ENCODE data around the gene IGBP1. TPM values are rescaled to one million over a fixed set of nuclear protein-coding genes. Genes with fewer than 3 reads are reported as not detected.
"Not testable (repeated sequence)": the region's sequence is repeated elsewhere in the genome, so short reads cannot be mapped to it uniquely, and the experiment has no call there.

Gene IGBP1
- total RNA-seq, 1 experiment from 2014 or later: 43.0 TPM

DNA sequence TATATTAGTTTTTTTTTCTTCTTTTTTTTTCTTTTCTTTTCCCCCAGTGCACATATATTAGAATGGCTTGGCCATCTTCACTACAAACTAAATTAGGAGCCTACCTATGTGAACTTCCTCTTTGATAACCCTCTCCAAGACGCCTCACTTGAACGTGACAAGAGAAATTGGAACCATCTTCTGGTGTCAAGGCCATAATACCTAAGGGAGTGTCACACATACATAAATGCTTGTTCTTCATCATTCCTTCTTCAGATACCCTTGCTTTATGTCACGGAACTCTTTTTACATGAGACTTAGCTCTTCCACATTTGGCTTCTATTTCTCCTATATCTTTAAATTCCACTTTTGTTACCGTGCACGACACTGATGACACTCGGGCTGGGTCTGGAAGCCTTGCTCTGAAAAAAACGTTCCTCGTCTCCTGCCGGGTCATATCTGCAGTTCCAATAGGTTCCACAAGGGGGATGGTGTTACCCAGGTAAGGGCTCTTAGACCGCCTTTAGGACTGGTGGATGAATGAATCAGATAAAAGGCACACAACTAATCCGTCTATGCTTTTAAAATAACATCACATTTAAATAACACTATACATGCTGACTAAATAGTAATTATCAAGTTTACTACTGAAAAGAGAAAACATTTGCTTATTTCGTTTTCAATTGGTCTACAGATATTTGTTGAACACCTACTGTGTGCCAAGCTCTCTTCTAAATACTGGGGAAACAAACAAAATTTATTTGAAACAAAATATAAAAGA is 63.9 kb downstream of the IGBP1 start:
- H4K20me1 ChIP-seq (ENCODE audit: low read length): no peaks in the 10 kb centered on the region
- no peaks in the 10 kb centered on the region for H3K27me3 ChIP-seq (ENCODE audit: low read length)
- DNase-seq (peak; percentile 88), ATAC-seq (peak; percentile 86)
- no peak overlapping the region for H3K27ac ChIP-seq (ENCODE audit: low read length)
- no peaks in the 10 kb centered on the region for H3K4me1 ChIP-seq (ENCODE audit: insufficient read depth, low read length)
- POLR2A ChIA-PET (ENCODE audit: unreplicated experiment): no interaction called here
- H3K4me3 ChIP-seq (ENCODE audit: low read length): 0 out of 2 replicates have a peak overlapping the region, but pooled peaks have one; percentile 3
- CTCF ChIA-PET: interaction anchor here (0.5 kb wide), 1 partner anchor 64 kb away, joined by 5 read pairs; the partner anchor contains the start of gene IGBP1
- intact Hi-C loops (cut with micrococcal nuclease): loop anchor here (1.0 to 2.0 kb wide), 2 partner anchors 28 to 66 kb away; no protein-coding TSS in a partner anchor
- no peaks in the 10 kb centered on the region for H3K79me2 ChIP-seq (ENCODE audit: low read length)
- BruUV-seq (replicated peaks): no TSS peak
- TF ChIP-seq, protein P1, sequence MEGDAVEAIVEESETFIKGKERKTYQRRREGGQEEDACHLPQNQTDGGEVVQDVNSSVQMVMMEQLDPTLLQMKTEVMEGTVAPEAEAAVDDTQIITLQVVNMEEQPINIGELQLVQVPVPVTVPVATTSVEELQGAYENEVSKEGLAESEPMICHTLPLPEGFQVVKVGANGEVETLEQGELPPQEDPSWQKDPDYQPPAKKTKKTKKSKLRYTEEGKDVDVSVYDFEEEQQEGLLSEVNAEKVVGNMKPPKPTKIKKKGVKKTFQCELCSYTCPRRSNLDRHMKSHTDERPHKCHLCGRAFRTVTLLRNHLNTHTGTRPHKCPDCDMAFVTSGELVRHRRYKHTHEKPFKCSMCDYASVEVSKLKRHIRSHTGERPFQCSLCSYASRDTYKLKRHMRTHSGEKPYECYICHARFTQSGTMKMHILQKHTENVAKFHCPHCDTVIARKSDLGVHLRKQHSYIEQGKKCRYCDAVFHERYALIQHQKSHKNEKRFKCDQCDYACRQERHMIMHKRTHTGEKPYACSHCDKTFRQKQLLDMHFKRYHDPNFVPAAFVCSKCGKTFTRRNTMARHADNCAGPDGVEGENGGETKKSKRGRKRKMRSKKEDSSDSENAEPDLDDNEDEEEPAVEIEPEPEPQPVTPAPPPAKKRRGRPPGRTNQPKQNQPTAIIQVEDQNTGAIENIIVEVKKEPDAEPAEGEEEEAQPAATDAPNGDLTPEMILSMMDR (conservative IDR thresholded peaks at IDR 0.05; ENCODE audit: low read depth, low read length): peak; percentile 82
- no peak for TF ChIP-seq EZH2 (IDR thresholded peaks at IDR 0.05; ENCODE audit: low read length, unreplicated experiment)
- no peak overlapping the region for H3K9ac ChIP-seq (ENCODE audit: low read length)
- peak overlapping the region; percentile 36 for H3K4me2 ChIP-seq (ENCODE audit: low read length)
- H3K9me2 ChIP-seq (replicated peaks; ENCODE audit: low read length): no peaks in the 10 kb centered on the region
- H2AFZ ChIP-seq (ENCODE audit: low read length): peak overlapping the region; percentile 54
- H3K9me3 ChIP-seq (ENCODE audit: low read length): no peaks in the 10 kb centered on the region
- H3K36me3 ChIP-seq (ENCODE audit: low read depth, low read length): no peaks in the 10 kb centered on the region
- H3F3A ChIP-seq (ENCODE audit: low read length, unreplicated experiment): no peaks in the 10 kb centered on the region

DNA sequence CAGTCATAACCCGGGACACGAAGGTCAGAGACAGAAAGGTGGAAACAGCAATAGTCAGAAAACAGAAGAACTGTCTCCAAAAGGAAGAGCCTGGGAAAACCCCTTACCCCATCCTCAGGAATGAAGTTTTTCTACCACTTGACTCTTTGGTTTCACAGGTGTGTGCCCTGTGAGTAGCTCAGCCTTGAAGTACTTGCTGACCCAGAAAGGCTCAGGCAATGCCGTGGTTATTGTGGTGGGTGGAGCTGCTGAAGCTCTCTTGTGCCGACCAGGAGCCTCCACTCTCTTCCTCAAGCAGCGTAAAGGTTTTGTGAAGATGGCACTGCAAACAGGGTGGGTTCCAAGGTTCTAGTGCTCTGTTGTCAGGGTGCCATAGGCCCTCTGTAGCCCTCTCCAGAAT is 68.5 kb downstream of the IGBP1 start:
- H3F3A ChIP-seq (ENCODE audit: low read length, unreplicated experiment): no peaks in the 10 kb centered on the region
- no TSS peak for BruUV-seq (replicated peaks)
- intact Hi-C loops (cut with micrococcal nuclease): no loop called here
- no peaks in the 10 kb centered on the region for H3K27me3 ChIP-seq (ENCODE audit: low read length)
- no peaks in the 10 kb centered on the region for H3K79me2 ChIP-seq (ENCODE audit: low read length)
- CTCF ChIA-PET: no interaction called here
- no peak overlapping the region for H2AFZ ChIP-seq (ENCODE audit: low read length)
- H3K27ac ChIP-seq (ENCODE audit: low read length): no peak overlapping the region
- POLR2A ChIA-PET (ENCODE audit: unreplicated experiment): interaction anchor here (0.6 kb wide), 1 partner anchor 28 kb away, joined by 3 read pairs; no protein-coding TSS in a partner anchor
- no peaks in the 10 kb centered on the region for H4K20me1 ChIP-seq (ENCODE audit: low read length)
- ATAC-seq (no peak), DNase-seq (no peak)
- H3K9me3 ChIP-seq (ENCODE audit: low read length): no peaks in the 10 kb centered on the region
- no peaks in the 10 kb centered on the region for H3K4me1 ChIP-seq (ENCODE audit: insufficient read depth, low read length)
- TF ChIP-seq, protein P1 (conservative IDR thresholded peaks at IDR 0.05; ENCODE audit: low read depth, low read length): no peak
- no peak for TF ChIP-seq EZH2phosphoT487 (IDR thresholded peaks at IDR 0.05; ENCODE audit: borderline replicate concordance, low read length)
- no peak for TF ChIP-seq EZH2 (IDR thresholded peaks at IDR 0.05; ENCODE audit: low read length, unreplicated experiment)
- no peaks in the 10 kb centered on the region for H3K9me2 ChIP-seq (replicated peaks; ENCODE audit: low read length)
- no peak overlapping the region for H3K4me3 ChIP-seq (ENCODE audit: low read length)
- H3K9ac ChIP-seq (ENCODE audit: low read length): no peak overlapping the region
- H3K4me2 ChIP-seq (ENCODE audit: low read length): no peak overlapping the region
- no peaks in the 10 kb centered on the region for H3K36me3 ChIP-seq (ENCODE audit: low read depth, low read length)

GRCh38 chrX:70208479-70208878 is 75.2 kb downstream of the IGBP1 start:
- ATAC-seq (peak; percentile 67), DNase-seq (no peak)
- H3K4me1 ChIP-seq (ENCODE audit: insufficient read depth, low read length): peaks cover 6% of the 10 kb centered on the region; the same call in 1 of the 2 replicates
- no peaks in the 10 kb centered on the region for H3K36me3 ChIP-seq (ENCODE audit: low read depth, low read length)
- intact Hi-C loops (cut with micrococcal nuclease): no loop called here
- no peak overlapping the region for H2AFZ ChIP-seq (ENCODE audit: low read length)
- H3K9ac ChIP-seq (ENCODE audit: low read length): no peak overlapping the region
- no peaks in the 10 kb centered on the region for H4K20me1 ChIP-seq (ENCODE audit: low read length)
- BruUV-seq (replicated peaks): no TSS peak
- H3K9me2 ChIP-seq (replicated peaks; ENCODE audit: low read length): no peaks in the 10 kb centered on the region
- H3K27ac ChIP-seq (ENCODE audit: low read length): no peak overlapping the region
- no peak overlapping the region for H3K4me2 ChIP-seq (ENCODE audit: low read length)
- H3F3A ChIP-seq (ENCODE audit: low read length, unreplicated experiment): no peaks in the 10 kb centered on the region
- no peaks in the 10 kb centered on the region for H3K9me3 ChIP-seq (ENCODE audit: low read length)
- H3K79me2 ChIP-seq (ENCODE audit: low read length): no peaks in the 10 kb centered on the region
- ChIA-PET CTCF (no interaction called here), POLR2A (ENCODE audit: unreplicated experiment) (no interaction called here)
- TF ChIP-seq EZH2phosphoT487 (IDR thresholded peaks at IDR 0.05; ENCODE audit: borderline replicate concordance, low read length) (no peak), EZH2 (IDR thresholded peaks at IDR 0.05; ENCODE audit: low read length, unreplicated experiment) (no peak)
- TF ChIP-seq, protein P1 (conservative IDR thresholded peaks at IDR 0.05; ENCODE audit: low read depth, low read length): no peak
- no peaks in the 10 kb centered on the region for H3K27me3 ChIP-seq (ENCODE audit: low read length)
- H3K4me3 ChIP-seq (ENCODE audit: low read length): no peak overlapping the region

DNA sequence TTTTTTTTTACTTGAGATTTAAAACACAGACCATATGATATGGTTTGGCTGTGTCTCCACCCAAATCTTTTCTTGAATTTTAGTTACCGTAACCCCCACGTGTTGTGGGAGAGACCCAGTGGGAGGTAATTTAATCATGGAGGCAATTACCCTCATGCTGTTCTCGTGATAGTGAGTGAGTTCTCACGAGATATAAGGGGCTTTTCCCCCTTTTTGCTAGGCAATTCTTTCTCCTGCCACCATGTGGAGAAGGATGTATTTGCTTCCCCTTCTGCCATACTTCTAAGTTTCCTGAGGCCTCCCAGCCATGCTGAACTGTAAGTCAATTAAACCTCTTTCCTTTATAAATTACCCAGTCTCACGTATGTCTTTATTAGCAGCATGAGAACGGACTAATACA is 76.3 kb downstream of the IGBP1 start:
- H3K27ac ChIP-seq (ENCODE audit: low read length); DNase-seq; H3K79me2 ChIP-seq (ENCODE audit: low read length); BruUV-seq (replicated peaks); H3K4me1 ChIP-seq (ENCODE audit: insufficient read depth, low read length); ATAC-seq; POLR2A ChIA-PET (ENCODE audit: unreplicated experiment); H3K36me3 ChIP-seq (ENCODE audit: low read depth, low read length); H3K9me3 ChIP-seq (ENCODE audit: low read length); H4K20me1 ChIP-seq (ENCODE audit: low read length); intact Hi-C loops (cut with micrococcal nuclease); CTCF ChIA-PET; H3K9ac ChIP-seq (ENCODE audit: low read length); H3K9me2 ChIP-seq (replicated peaks; ENCODE audit: low read length); H3F3A ChIP-seq (ENCODE audit: low read length, unreplicated experiment); H3K27me3 ChIP-seq (ENCODE audit: low read length); H3K4me3 ChIP-seq (ENCODE audit: low read length); H2AFZ ChIP-seq (ENCODE audit: low read length); H3K4me2 ChIP-seq (ENCODE audit: low read length): not testable (repeated sequence)

Data from PC-3 (cell line).